NCI-H2081 (cell line): ENCODE results near the gene LDLRAP1.

Experiments used
- DNase-seq, 2 experiments: peaks; one replicate each; lab custom pipeline; 2025; lab: John Stamatoyannopoulos, UW

LDLRAP1 gene

GRCh38 chr1:25524568-25525360 lies 18.6 kb upstream of the LDLRAP1 start:
- DNase-seq = no peak

DNA sequence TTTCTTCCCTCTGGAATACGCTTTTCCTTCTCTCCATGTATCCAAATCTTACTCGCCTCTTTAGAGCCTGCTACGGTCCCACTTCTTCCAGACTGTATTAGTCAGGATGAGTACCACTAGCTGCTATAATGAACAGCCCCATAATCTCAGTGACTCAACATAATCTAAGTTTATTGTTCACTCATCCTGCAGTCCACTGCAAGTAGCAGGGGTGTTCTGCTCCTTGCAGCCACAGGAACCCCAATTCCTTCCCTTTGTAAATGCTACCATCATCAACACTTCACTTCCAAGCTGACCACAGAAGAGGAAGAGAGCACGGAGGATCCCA lies 18.1 kb upstream of the LDLRAP1 start:
- no peak for DNase-seq

DNA sequence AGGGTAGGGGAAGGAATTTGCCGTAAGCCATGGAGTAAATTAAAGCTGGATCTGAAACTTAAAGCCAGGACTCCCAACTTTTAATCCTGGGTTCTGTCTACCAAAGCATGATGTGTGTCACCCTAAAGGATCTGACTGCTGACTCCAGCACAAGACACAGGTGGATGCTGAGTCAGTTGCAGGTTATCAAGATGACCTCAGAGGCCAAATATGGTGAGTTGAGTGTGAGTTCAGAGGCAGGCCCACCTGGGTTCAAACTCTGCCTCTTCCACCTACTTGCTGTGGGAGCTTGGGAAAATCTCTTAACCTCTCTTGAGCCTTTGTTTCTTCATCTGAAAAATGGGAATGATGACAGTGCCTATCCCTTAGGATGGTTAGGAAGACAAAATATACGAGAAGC lies 16.7 kb upstream of the LDLRAP1 start:
- no peak for DNase-seq

- no peak for DNase-seq
These were observed 16.1 kb upstream of the LDLRAP1 start for GRCh38 chr1:25527226-25527846.

DNA sequence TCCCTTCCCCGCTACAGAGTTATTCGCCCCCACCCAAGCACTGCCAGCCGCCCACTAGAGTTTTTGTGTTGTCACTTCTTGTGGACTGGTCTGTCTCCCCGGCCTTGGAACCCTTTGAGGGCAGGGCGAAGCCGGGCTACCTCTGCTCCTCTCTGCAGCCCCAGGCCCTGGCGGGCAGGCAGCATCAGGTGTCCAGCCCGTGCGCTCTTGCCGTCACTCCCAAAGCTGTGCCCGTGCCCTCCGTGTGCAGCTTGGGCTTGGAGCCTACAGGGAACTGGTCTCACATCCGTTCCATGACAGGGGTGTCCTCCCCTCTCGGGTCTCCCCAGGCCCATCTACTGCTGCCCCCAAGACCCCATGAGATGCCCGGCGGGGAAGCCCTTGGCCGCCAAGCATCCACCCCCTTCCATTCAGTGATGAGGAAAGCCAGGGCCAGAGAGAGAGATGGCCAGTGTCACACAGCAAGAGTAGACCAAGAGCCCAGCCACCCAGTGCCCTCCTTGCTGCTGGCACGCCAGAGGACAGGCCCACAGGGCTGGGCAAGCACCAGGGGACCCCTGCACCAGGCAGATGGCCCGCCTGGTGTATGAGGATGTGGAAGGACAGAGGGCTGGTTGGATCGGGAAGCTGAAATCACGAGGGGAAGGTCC lies 15.3 kb upstream of the LDLRAP1 start:
- no peak for DNase-seq

DNA sequence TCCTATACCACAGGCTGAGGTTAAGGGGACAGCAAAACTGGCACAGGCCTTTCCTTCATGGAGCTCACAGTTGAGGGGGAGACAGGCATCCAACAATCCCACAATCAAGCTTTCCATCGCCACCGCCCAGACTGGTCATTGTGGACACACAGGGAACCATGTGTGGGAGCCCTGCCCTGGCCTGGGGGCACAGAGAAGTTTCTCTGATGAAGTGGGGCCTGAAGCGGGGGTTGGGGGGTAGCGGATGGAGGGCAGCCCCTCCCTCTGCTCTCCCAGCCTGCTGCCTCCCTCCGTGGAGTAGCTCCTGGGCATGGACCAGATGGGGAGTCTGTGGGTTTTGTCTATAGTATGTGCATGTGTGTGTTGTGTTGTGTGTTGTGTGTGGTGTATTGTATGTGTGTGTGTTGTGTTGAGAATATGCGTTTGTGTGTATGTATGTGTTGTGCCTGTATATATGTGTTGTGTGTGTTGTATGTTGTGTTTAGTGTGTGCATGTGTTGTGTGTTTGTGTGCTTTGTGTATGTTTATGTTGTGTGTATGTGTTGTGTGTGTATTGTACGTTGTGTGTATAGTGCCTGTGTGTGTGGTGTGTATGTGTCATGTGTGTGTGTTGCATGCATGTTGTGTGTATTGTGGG lies 14.4 kb upstream of the LDLRAP1 start:
- DNase-seq = no peak

GRCh38 chr1:25529518-25530185 lies 13.8 kb upstream of the LDLRAP1 start:
- no peak for DNase-seq

DNA sequence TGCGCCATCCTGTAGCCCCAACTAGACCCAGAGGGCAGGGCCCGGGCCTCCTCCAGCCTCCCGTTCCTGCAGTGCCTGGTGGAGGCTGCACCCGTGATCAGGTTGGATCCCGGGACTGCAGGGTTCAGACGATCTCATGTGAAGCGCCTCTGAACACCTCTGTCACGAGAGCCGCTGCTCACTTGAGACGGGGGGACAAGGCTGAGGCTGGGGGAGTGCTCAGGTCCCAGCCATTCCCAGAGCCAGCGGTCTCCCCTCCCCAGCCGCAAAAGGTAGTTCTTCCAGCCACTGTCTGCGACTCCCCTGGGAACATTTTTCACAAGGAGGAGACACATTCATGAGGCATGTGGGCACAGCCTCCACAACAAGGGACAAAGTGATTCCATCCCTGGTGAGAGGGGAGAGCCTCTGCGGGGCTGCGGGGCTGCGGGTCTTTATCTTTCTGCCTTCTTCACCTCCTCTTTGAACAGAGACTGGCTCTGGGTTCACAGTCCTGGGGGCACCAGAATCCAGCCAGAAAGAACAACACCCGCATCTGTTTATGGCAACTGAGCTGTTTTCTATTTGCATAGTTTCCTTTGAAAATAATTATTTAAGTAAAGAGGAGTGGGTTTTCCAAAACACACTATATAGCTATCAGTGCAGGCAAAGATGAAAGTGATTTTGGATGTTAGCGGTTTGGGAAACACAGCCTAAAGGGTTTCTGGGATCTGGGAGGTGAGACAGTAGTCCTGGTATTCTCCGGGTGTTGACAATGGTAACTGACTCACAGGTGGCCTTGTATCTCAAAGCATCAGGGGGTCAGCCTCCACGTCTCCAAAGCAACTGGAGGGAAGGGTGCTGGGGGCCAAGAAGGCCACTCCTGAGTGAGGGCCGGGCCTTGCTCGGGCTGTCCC lies 13.0 kb upstream of the LDLRAP1 start:
- no peak for DNase-seq

GRCh38 chr1:25531082-25531461 lies 12.3 kb upstream of the LDLRAP1 start:
- DNase-seq = no peak

DNA sequence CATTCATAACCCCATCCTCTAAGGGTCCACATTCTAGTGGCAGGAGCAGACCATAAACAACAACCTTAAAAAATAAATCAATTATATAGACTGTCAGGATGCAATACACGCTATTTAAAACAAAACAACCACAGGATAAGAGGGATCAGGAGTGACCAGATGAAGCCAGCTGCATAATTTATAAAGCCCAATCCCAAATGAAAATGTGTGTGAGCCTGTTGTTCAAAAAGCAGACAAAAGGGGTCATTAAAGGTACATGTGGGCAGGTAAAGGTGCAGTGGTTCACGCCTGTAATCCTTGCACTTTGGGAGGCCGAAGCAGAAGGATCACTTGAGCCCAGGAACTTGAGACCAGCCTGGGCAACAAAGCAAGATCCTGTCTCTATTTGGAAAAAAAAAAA lies 10.4 kb upstream of the LDLRAP1 start:
- DNase-seq = no peak

GRCh38 chr1:25533775-25534409 lies 9.5 kb upstream of the LDLRAP1 start:
- no peak for DNase-seq

DNA sequence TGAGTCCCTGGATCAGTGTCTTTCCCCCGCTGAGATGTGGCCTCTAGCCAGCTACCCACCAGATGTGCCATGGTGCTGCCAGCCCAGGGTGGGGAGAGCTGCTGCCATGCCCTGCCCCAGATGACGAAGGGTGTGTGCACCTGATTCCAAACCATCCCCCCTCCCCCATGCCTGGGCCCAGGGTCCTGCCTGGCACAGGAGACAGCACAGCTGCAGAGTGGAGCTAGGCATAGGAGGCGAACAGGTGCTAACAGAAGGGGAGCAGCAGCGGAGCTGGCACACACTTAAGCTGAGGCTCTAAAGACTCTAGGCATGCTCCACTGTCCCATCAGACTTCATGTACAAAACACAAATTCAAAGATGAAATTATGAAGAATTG lies 9.0 kb upstream of the LDLRAP1 start:
- no peak for DNase-seq

GRCh38 chr1:25536124-25536523 lies 7.3 kb upstream of the LDLRAP1 start:
- no peak for DNase-seq

- DNase-seq = no peak
These were observed 6.1 kb upstream of the LDLRAP1 start for GRCh38 chr1:25537153-25537831.

DNA sequence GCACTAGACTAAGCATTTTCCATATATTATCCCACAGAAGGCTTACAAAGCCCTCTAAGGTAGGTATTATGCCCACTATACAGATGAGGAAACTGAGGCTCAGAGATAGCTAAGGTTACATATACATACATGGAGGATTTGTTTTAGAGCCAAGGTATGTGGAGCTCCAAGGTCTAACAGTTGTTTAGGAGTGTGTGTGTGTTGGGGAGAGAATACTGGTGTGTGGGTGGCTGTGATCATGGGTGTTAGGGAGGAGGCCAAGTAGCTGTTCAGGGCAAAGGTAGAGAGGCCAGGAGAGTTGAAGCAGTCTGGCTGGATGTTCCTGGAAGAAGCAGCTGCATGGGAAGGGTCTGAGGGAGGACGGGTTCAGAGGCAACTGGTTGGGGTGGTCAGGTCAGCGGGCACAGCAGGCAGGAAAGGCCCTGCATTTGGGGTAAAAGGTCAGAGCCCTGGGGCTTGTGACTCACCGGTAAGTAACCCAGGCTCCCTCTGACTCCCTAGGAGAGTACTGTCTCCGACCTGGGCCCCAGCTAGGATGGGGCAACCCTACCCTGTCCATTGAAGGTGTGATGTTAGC lies 5.1 kb upstream of the LDLRAP1 start:
- no peak for DNase-seq

GRCh38 chr1:25540750-25541342 lies 2.6 kb upstream of the LDLRAP1 start:
- DNase-seq = no peak

DNA sequence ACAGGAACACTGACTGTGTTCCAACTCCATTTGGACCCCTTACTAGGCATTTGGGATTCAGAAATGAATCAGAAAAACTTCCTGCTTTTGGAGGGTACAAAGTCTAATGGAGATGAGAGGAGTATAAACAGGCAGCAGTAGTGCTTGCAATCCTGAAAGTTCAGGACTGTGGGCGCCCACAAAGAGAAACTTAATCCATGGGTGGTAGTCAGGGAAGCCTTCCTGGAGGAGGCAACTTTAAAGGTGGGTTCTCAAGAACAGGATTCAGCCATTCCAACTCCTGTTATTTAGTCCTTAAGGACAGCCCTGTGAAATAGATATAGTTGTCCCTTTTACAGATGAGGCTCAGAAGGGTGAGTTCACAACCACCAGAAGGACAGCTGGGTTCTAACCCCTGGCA lies 2.0 kb upstream of the LDLRAP1 start:
- no peak for DNase-seq

GRCh38 chr1:25541889-25542658 lies 1.3 kb upstream of the LDLRAP1 start:
- DNase-seq = no peak

- DNase-seq = no peak
These were observed 391 bp upstream of the LDLRAP1 start for GRCh38 chr1:25543005-25543424.
